Measurements from ENCODE around the gene AKAP13. TPM values are rescaled to one million over a fixed set of nuclear protein-coding genes. Genes with fewer than 3 reads are reported as not detected.

Gene AKAP13
- total RNA-seq, 1 experiment from 2014 or later = 47.3 TPM

DNA sequence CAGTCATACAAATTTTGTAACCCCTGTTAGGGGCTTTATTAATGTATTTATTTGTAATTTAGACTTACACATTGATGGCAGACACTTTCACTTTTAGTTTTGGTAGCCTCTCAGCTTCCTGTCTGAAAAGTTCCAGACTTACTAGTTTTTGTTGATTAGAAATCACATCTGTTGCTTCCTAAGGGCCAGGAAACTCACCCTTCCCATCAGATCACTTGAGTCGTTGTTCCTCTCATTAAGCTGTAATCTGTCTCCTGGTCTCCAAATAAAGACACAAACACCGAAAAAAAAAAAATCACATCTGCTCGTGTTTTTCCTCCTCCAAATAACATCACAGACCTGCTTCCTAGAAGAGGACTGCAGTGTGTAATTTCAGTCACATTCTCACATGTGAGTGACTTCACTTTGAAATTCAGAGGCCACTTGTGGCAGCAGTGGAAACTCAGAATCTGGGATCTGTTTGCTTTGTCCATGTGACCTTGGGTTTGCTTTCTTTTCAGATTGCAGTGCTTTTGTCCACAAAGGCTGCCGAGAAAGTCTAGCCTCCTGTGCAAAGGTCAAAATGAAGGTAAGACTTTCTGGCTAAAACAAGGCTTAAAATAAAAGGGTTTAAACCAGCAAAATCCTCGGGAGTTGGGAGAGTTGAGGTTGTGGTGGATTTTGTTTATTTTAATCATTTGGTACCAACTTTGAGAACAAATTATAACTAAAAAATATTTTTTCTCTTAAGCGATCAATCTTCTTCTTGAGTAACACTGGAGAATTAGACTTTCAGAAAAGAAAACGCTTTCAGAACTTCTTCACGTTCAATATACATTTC, 327.3 kb downstream of the AKAP13 start:
- no CpG with 5 or more reads among the region's 8 CpGs for WGBS (ENCODE audit: extremely low coverage, insufficient read length, low lambda C conversion rate)

More for the DNA sequence above, 327.3 kb downstream of the AKAP13 start:
- Histone ChIP-seq H3K23me2 (ENCODE audit: insufficient read length, low read depth, low read length, poor library complexity, severe bottlenecking) (no peaks in the 10 kb centered on the region), H4K5ac (ENCODE audit: insufficient read length, low read depth, low read length) (no peak overlapping the region), H3K18ac (ENCODE audit: insufficient read length, low read depth, low read length) (no peak overlapping the region), H3K4me1 (ENCODE audit: insufficient read depth, low read length) (no peaks in the 10 kb centered on the region; the same call in 1 of the 2 replicates), H3T11ph (ENCODE audit: low read length) (no peak overlapping the region), H2AFZ (ENCODE audit: low read length) (no peak overlapping the region), H4K20me1 (ENCODE audit: control insufficient read depth, insufficient read depth, insufficient read length) (no peaks in the 10 kb centered on the region), H3K23ac (ENCODE audit: insufficient read length, low read depth, low read length) (no peak overlapping the region), H2BK20ac (ENCODE audit: low read depth, low read length, poor library complexity, severe bottlenecking) (no peak overlapping the region), H3K79me1 (ENCODE audit: insufficient read depth, low read depth, low read length, poor library complexity, severe bottlenecking) (no peaks in the 10 kb centered on the region), H3K4ac (ENCODE audit: low read depth, low read length) (no peak overlapping the region), H2BK15ac (ENCODE audit: low read depth, low read length) (no peak overlapping the region), H3K14ac (ENCODE audit: insufficient read depth, low read length) (no peak overlapping the region), H2BK120ac (ENCODE audit: low read depth, low read length, poor library complexity, severe bottlenecking) (no peak overlapping the region), H2BK5ac (ENCODE audit: insufficient read length, low read length) (no peak overlapping the region), H3K56ac (ENCODE audit: insufficient read length, low read depth, low read length) (no peak overlapping the region), H4K91ac (ENCODE audit: insufficient read length, low read depth, low read length) (no peak overlapping the region), H3K79me2 (ENCODE audit: insufficient read depth, low read length) (no peaks in the 10 kb centered on the region), H3K9me3 (ENCODE audit: control insufficient read depth, low read depth, low read length) (no peaks in the 10 kb centered on the region), H2AK5ac (ENCODE audit: insufficient read length, low read length) (no peak overlapping the region), H3K27ac (ENCODE audit: insufficient read length, low read depth, low read length) (no peak overlapping the region), H4K8ac (replicated peaks; ENCODE audit: insufficient read length, low read depth, low read length) (no peak overlapping the region), H3K9ac (ENCODE audit: extremely low read depth, insufficient read length, low read length) (no peak overlapping the region), H3K4me2 (ENCODE audit: insufficient read depth, insufficient read length, low read length) (no peak overlapping the region), H2BK12ac (ENCODE audit: insufficient read length, low read depth, low read length) (no peak overlapping the region), H3K27me3 (ENCODE audit: insufficient read depth, low read length) (no peaks in the 10 kb centered on the region)
- TF ChIP-seq, protein P1, sequence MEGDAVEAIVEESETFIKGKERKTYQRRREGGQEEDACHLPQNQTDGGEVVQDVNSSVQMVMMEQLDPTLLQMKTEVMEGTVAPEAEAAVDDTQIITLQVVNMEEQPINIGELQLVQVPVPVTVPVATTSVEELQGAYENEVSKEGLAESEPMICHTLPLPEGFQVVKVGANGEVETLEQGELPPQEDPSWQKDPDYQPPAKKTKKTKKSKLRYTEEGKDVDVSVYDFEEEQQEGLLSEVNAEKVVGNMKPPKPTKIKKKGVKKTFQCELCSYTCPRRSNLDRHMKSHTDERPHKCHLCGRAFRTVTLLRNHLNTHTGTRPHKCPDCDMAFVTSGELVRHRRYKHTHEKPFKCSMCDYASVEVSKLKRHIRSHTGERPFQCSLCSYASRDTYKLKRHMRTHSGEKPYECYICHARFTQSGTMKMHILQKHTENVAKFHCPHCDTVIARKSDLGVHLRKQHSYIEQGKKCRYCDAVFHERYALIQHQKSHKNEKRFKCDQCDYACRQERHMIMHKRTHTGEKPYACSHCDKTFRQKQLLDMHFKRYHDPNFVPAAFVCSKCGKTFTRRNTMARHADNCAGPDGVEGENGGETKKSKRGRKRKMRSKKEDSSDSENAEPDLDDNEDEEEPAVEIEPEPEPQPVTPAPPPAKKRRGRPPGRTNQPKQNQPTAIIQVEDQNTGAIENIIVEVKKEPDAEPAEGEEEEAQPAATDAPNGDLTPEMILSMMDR (conservative IDR thresholded peaks at IDR 0.05) = no peak
- no peak for DNase-seq
- H3K4me1 Mint-ChIP-seq = peaks cover 8 to 15% of the 10 kb centered on the region in 2 experiments
- H3K27me3 Mint-ChIP-seq (ENCODE audit: low read depth) = no peaks in the 10 kb centered on the region
- peak overlapping the region in 2 of 3 experiments; percentile 89 to 90; a peak in 4 of 7 replicates for H3K27ac Mint-ChIP-seq
- H3K9me3 Mint-ChIP-seq = no peaks in the 10 kb centered on the region
- H3K4me3 Mint-ChIP-seq = no peak overlapping the region
- peaks cover 2 to 14% (median 10%) of the 10 kb centered on the region in 3 experiments; a peak in 5 of 7 replicates for H3K36me3 Mint-ChIP-seq (ENCODE audit: insufficient read depth in 1 of 3, low read depth in 3 of 3)
